SH-SY5Y (cell line): ENCODE measurements around the gene CSTB.

ENCODE experiments used
- GATA2 ChIP-seq: IDR thresholded peaks from 2 replicates; pipeline ENCODE4 v1.6.1; 2011; ENCODE audit warnings: mild to moderate bottlenecking, low read depth, low read length
- GATA3 ChIP-seq: IDR thresholded peaks from 2 replicates; pipeline ENCODE4 v1.6.1; 2011; ENCODE audit warnings: low read depth, mild to moderate bottlenecking, low read length, moderate library complexity

- TF ChIP-seq GATA2, result peak; percentile 73
- no peak for TF ChIP-seq GATA3
Observed at GRCh38 chr21:43728467-43729390, 47.4 kb downstream of the CSTB start.
